Activated effector memory CD4-positive, alpha-beta T cell treated with anti-CD3 and anti-CD28 coated beads, Interleukin-2, amount 50 U/mL, for 16 hours (primary cell): Measurements from ENCODE around the gene TMEM45A.
"Not testable (repeated sequence)": the region's sequence is repeated elsewhere in the genome, so short reads cannot be mapped to it uniquely, and the experiment has no call there.

ENCODE experiments used
- DNase-seq: peaks from one replicate; pipeline ENCODE4 v3.0.0-alpha.2; 2020

TMEM45A gene

GRCh38 chr3:100492059-100493006 is at the start of gene TMEM45A:
TMEM45A (plus strand) TSS chr3:100492619; CDS start chr3:100555212, 62,593 bp downstream.
- DNase-seq, result peak; percentile 91

GRCh38 chr3:100443690-100444089 is 48.7 kb upstream of the TMEM45A start:
- DNase-seq, result no peak

GRCh38 chr3:100447067-100447466 is 45.4 kb upstream of the TMEM45A start:
- not testable (repeated sequence) for DNase-seq

- no peak for DNase-seq
Observed at GRCh38 chr3:100448079-100448478, 44.3 kb upstream of the TMEM45A start.

- no peak for DNase-seq
Observed at GRCh38 chr3:100449214-100449613, 43.2 kb upstream of the TMEM45A start.

- DNase-seq, result no peak
Observed at GRCh38 chr3:100454677-100455076, 37.7 kb upstream of the TMEM45A start.

- no peak for DNase-seq
Observed at GRCh38 chr3:100455841-100456550, 36.4 kb upstream of the TMEM45A start.

GRCh38 chr3:100456745-100457144 is 35.7 kb upstream of the TMEM45A start:
- DNase-seq, result no peak

- DNase-seq, result no peak
Observed at GRCh38 chr3:100457811-100458210, 34.6 kb upstream of the TMEM45A start.

- no peak for DNase-seq
Observed at GRCh38 chr3:100458814-100459213, 33.6 kb upstream of the TMEM45A start.

GRCh38 chr3:100463002-100463401 is 29.4 kb upstream of the TMEM45A start:
- DNase-seq, result no peak

GRCh38 chr3:100463646-100464155 is 28.7 kb upstream of the TMEM45A start:
- DNase-seq, result no peak

- no peak for DNase-seq
Observed at GRCh38 chr3:100465892-100466777, 26.3 kb upstream of the TMEM45A start.

- DNase-seq, result no peak
Observed at GRCh38 chr3:100467133-100467532, 25.3 kb upstream of the TMEM45A start.

GRCh38 chr3:100468676-100469075 is 23.7 kb upstream of the TMEM45A start:
- DNase-seq, result no peak

GRCh38 chr3:100470951-100471350 is 21.5 kb upstream of the TMEM45A start:
- no peak for DNase-seq

- no peak for DNase-seq
Observed at GRCh38 chr3:100471444-100471843, 21.0 kb upstream of the TMEM45A start.

- not testable (repeated sequence) for DNase-seq
Observed at GRCh38 chr3:100477851-100478360, 14.5 kb upstream of the TMEM45A start.

GRCh38 chr3:100478521-100478920 is 13.9 kb upstream of the TMEM45A start:
- not testable (repeated sequence) for DNase-seq

- DNase-seq, result no peak
Observed at GRCh38 chr3:100480081-100480480, 12.3 kb upstream of the TMEM45A start.

- no peak for DNase-seq
Observed at GRCh38 chr3:100482176-100482575, 10.2 kb upstream of the TMEM45A start.

- DNase-seq, result no peak
Observed at GRCh38 chr3:100483529-100483928, 8.9 kb upstream of the TMEM45A start.
